ENCODE measurements around the gene RAB24. TPM values are rescaled to one million over a fixed set of nuclear protein-coding genes. Genes with fewer than 3 reads are reported as not detected.

Gene RAB24
- total and polyA plus RNA-seq, 4 donors = 8.5 to 19.0 (median 12.0) TPM

GRCh38 chr5:177325868-177326381 lies 22.4 kb upstream of the RAB24 start (continued):
- TF ChIP-seq FOXA2 (IDR thresholded peaks at IDR 0.05) (no peak), HNF4A (conservative IDR thresholded peaks at IDR 0.05) (peak; percentile 54 to 67), CTCF (IDR thresholded peaks at IDR 0.05; ENCODE audit: low read depth, low read length, missing input control) (no peak)

- no peak for TF ChIP-seq SP1 (IDR thresholded peaks at IDR 0.05)
- TF ChIP-seq HNF4A (conservative IDR thresholded peaks at IDR 0.05) = no peak
- TF ChIP-seq FOXA1 (IDR thresholded peaks at IDR 0.05) = no peak
- no peak for TF ChIP-seq ATF3 (IDR thresholded peaks at IDR 0.05)
- no peak for TF ChIP-seq FOXA2 (IDR thresholded peaks at IDR 0.05)
- no peak overlapping the region for H3K9ac ChIP-seq (ENCODE audit: low read depth in 1 of 2, low read length in 2 of 2)
- H3K36me3 ChIP-seq (ENCODE audit: control insufficient read depth in 4 of 4, insufficient read depth in 3 of 4, low read depth in 1 of 4, low read length in 3 of 4) = no peaks in the 10 kb centered on the region
- no peak overlapping the region for H3K27ac ChIP-seq (ENCODE audit: low read depth in 1 of 2, low read length in 2 of 2)
- 83% methylated on average over 7 of the region's 7 CpGs for WGBS
- peaks cover 4 to 9% (median 6%) of the 10 kb centered on the region in 4 donors for H3K4me1 ChIP-seq (ENCODE audit: control insufficient read depth in 4 of 4, insufficient read depth in 4 of 4, low read length in 3 of 4)
- no peak overlapping the region for H3K4me3 ChIP-seq (ENCODE audit: low read depth in 1 of 3, low read length in 3 of 3)
- H3K9me3 ChIP-seq (ENCODE audit: control insufficient read depth in 4 of 4, low read length in 3 of 4) = no peaks in the 10 kb centered on the region
- no peak for DNase-seq (ENCODE audit: low spot score)
- no peaks in the 10 kb centered on the region for H3K27me3 ChIP-seq (ENCODE audit: control insufficient read depth in 4 of 4, insufficient read depth in 4 of 4, low read length in 3 of 4)
Observed at GRCh38 chr5:177320879-177321278, 17.4 kb upstream of the RAB24 start.

GRCh38 chr5:177319913-177320588 lies 16.5 kb upstream of the RAB24 start:
- Histone ChIP-seq H3K4me3 (ENCODE audit: low read depth in 1 of 3, low read length in 3 of 3) (no peak overlapping the region), H3K36me3 (ENCODE audit: control insufficient read depth in 4 of 4, insufficient read depth in 3 of 4, low read depth in 1 of 4, low read length in 3 of 4) (no peaks in the 10 kb centered on the region), H3K27ac (ENCODE audit: low read depth in 1 of 2, low read length in 2 of 2) (no peak overlapping the region), H3K9ac (ENCODE audit: low read depth in 1 of 2, low read length in 2 of 2) (no peak overlapping the region), H3K27me3 (ENCODE audit: control insufficient read depth in 4 of 4, insufficient read depth in 4 of 4, low read length in 3 of 4) (no peaks in the 10 kb centered on the region), H3K4me1 (ENCODE audit: control insufficient read depth in 4 of 4, insufficient read depth in 4 of 4, low read length in 3 of 4) (peaks cover 1 to 5% (median 4%) of the 10 kb centered on the region in 4 donors), H3K9me3 (ENCODE audit: control insufficient read depth in 4 of 4, low read length in 3 of 4) (no peaks in the 10 kb centered on the region)
- no peak for TF ChIP-seq CTCF (IDR thresholded peaks at IDR 0.05; ENCODE audit: low read depth, low read length, missing input control)
- TF ChIP-seq FOXA2 (IDR thresholded peaks at IDR 0.05) = no peak
- no peak for TF ChIP-seq JUND (IDR thresholded peaks at IDR 0.05)
- TF ChIP-seq YY1 (IDR thresholded peaks at IDR 0.05) = no peak
- TF ChIP-seq HNF4A (conservative IDR thresholded peaks at IDR 0.05) = no peak
- TF ChIP-seq RAD21 (IDR thresholded peaks at IDR 0.05) = no peak
- no peak for TF ChIP-seq ZBTB33 (IDR thresholded peaks at IDR 0.05)
- TF ChIP-seq FOXA1 (IDR thresholded peaks at IDR 0.05) = no peak
- TF ChIP-seq TAF1 (conservative IDR thresholded peaks at IDR 0.05) = no peak
- no peak for TF ChIP-seq NR2F2 (IDR thresholded peaks at IDR 0.05)
- TF ChIP-seq MAX (IDR thresholded peaks at IDR 0.05) = no peak
- TF ChIP-seq HNF4G (IDR thresholded peaks at IDR 0.05) = no peak
- no peak for TF ChIP-seq SP1 (IDR thresholded peaks at IDR 0.05)
- no peak for TF ChIP-seq RXRA (IDR thresholded peaks at IDR 0.05)
- TF ChIP-seq ATF3 (IDR thresholded peaks at IDR 0.05) = no peak
- TF ChIP-seq EGR1 (IDR thresholded peaks at IDR 0.05; ENCODE audit: low read depth in 2 of 2) = no peak
- DNase-seq (ENCODE audit: low spot score) = no peak
- WGBS = 94% methylated on average over 14 of the region's 14 CpGs
